H7 (cell line): ENCODE measurements around the gene MYBPHL. TPM values are rescaled to one million over a fixed set of nuclear protein-coding genes. Genes with fewer than 3 reads are reported as not detected.

ENCODE experiments used
- DNase-seq: peaks from one replicate; pipeline ENCODE4 v3.0.0; 2012
- H3K27me3 ChIP-seq: 2 replicates; pipeline ENCODE4 v1.6.0; 2011; ENCODE audit warnings: mild to moderate bottlenecking, low read length; ENCODE audit not compliant: control insufficient read depth, insufficient read depth
- H3K36me3 ChIP-seq: replicated peaks from 2 replicates; pipeline ENCODE4 v1.5.1; 2011; ENCODE audit warnings: low read length; ENCODE audit not compliant: control insufficient read depth, insufficient read depth
- H3K4me3 ChIP-seq: 2 replicates; pipeline ENCODE4 v1.5.1; 2011; ENCODE audit warnings: low read depth, mild to moderate bottlenecking, control low read depth, low read length, moderate library complexity; ENCODE audit not compliant: insufficient read depth
- total RNA-seq: library from RNA; depleted of rRNA; stranded (reverse); fragments of >200 nt; shearing (Covaris generic); gene quantifications from 2 replicates; pipeline ENCODE4 v1.2.3, GENCODE V29; 2014

The MYBPHL gene
- total RNA-seq, 1 experiment from 2014 or later, result not detected

GRCh38 chr1:109258481-109259466 lies 48.0 kb downstream of the MYBPHL start:
- DNase-seq, result peak; percentile 62
- H3K27me3 ChIP-seq, result no peaks in the 10 kb centered on the region
- H3K36me3 ChIP-seq, result no peaks in the 10 kb centered on the region
- H3K4me3 ChIP-seq, result no peak overlapping the region

GRCh38 chr1:109257682-109258421 lies 49.0 kb downstream of the MYBPHL start:
- Histone ChIP-seq H3K36me3 (no peaks in the 10 kb centered on the region), H3K4me3 (no peak overlapping the region), H3K27me3 (no peaks in the 10 kb centered on the region)
- peak; percentile 48 for DNase-seq

GRCh38 chr1:109256971-109257681 lies 49.7 kb downstream of the MYBPHL start:
- Histone ChIP-seq H3K4me3 (no peak overlapping the region), H3K36me3 (no peaks in the 10 kb centered on the region), H3K27me3 (no peaks in the 10 kb centered on the region)
- no peak for DNase-seq

GRCh38 chr1:109256085-109256484 lies 50.7 kb downstream of the MYBPHL start:
- peak; percentile 33 for DNase-seq
- Histone ChIP-seq H3K4me3 (no peak overlapping the region), H3K36me3 (no peaks in the 10 kb centered on the region)

GRCh38 chr1:109255678-109256077 lies 51.1 kb downstream of the MYBPHL start:
- no peak overlapping the region for H3K4me3 ChIP-seq
- H3K27me3 ChIP-seq, result peaks cover 11% of the 10 kb centered on the region
- no peaks in the 10 kb centered on the region for H3K36me3 ChIP-seq
- peak; percentile 48 for DNase-seq

More at GRCh38 chr1:109256085-109256484, 50.7 kb downstream of the MYBPHL start:
- H3K27me3 ChIP-seq, result peaks cover 7% of the 10 kb centered on the region

GRCh38 chr1:109255097-109255651 lies 51.6 kb downstream of the MYBPHL start:
- Histone ChIP-seq H3K4me3 (no peak overlapping the region), H3K27me3 (peaks cover 16% of the 10 kb centered on the region), H3K36me3 (no peaks in the 10 kb centered on the region)
- peak; percentile 90 for DNase-seq

- Histone ChIP-seq H3K36me3 (no peaks in the 10 kb centered on the region), H3K4me3 (no peak overlapping the region), H3K27me3 (peaks cover 19% of the 10 kb centered on the region)
- DNase-seq, result no peak
Observed at GRCh38 chr1:109254621-109255096, 52.2 kb downstream of the MYBPHL start.

GRCh38 chr1:109253803-109254620 lies 52.8 kb downstream of the MYBPHL start:
- DNase-seq, result peak; percentile 85
- peaks cover 19% of the 10 kb centered on the region for H3K27me3 ChIP-seq
- no peak overlapping the region for H3K4me3 ChIP-seq
- no peaks in the 10 kb centered on the region for H3K36me3 ChIP-seq

GRCh38 chr1:109252893-109253802 lies 53.7 kb downstream of the MYBPHL start:
- DNase-seq, result no peak
- H3K36me3 ChIP-seq, result no peaks in the 10 kb centered on the region
- H3K27me3 ChIP-seq, result peaks cover 25% of the 10 kb centered on the region
- H3K4me3 ChIP-seq, result no peak overlapping the region

- H3K36me3 ChIP-seq, result no peaks in the 10 kb centered on the region
- DNase-seq, result peak; percentile 23
- H3K4me3 ChIP-seq, result no peak overlapping the region
- H3K27me3 ChIP-seq, result peaks cover 30% of the 10 kb centered on the region
Observed at GRCh38 chr1:109252167-109252892, 54.5 kb downstream of the MYBPHL start.

- DNase-seq, result peak; percentile 18
- H3K36me3 ChIP-seq, result no peaks in the 10 kb centered on the region
- peaks cover 30% of the 10 kb centered on the region for H3K27me3 ChIP-seq
- no peak overlapping the region for H3K4me3 ChIP-seq
Observed at GRCh38 chr1:109251277-109252166, 55.3 kb downstream of the MYBPHL start.
